Suppressor macrophage treated with lipopolysaccharide for 4 hours (primary cell): ENCODE measurements around the gene EDC3.
"Not testable (repeated sequence)": the region's sequence is repeated elsewhere in the genome, so short reads cannot be mapped to it uniquely, and the experiment has no call there.

ENCODE experiments used
- DNase-seq: peaks from one replicate; pipeline ENCODE4 v3.0.0-alpha.2; 2020

Gene EDC3

GRCh38 chr15:74695597-74696397 lies at the start of gene EDC3:
TSS of gene EDC3 (minus strand) at chr15:74696024. CDS start at chr15:74675124, 20,900 bp downstream.
- DNase-seq, result peak; percentile 92

- DNase-seq, result no peak
Observed at GRCh38 chr15:74742422-74742821, 46.6 kb upstream of the EDC3 start.

GRCh38 chr15:74738239-74738638 lies 42.4 kb upstream of the EDC3 start:
- peak; percentile 9 for DNase-seq

GRCh38 chr15:74735305-74735704 lies 39.5 kb upstream of the EDC3 start:
- DNase-seq, result no peak

GRCh38 chr15:74733269-74733668 lies 37.4 kb upstream of the EDC3 start:
- DNase-seq, result no peak

GRCh38 chr15:74732846-74733245 lies 37.0 kb upstream of the EDC3 start:
- no peak for DNase-seq

- no peak for DNase-seq
Observed at GRCh38 chr15:74730619-74731316, 34.9 kb upstream of the EDC3 start.

- not testable (repeated sequence) for DNase-seq
Observed at GRCh38 chr15:74729372-74729771, 33.5 kb upstream of the EDC3 start.

- not testable (repeated sequence) for DNase-seq
Observed at GRCh38 chr15:74728699-74729098, 32.9 kb upstream of the EDC3 start.

GRCh38 chr15:74727727-74728126 lies 31.9 kb upstream of the EDC3 start:
- DNase-seq, result no peak

GRCh38 chr15:74726774-74727164 lies 30.9 kb upstream of the EDC3 start:
- no peak for DNase-seq

GRCh38 chr15:74725845-74726773 lies 30.3 kb upstream of the EDC3 start:
- DNase-seq, result peak; percentile 27

GRCh38 chr15:74725225-74725774 lies 29.5 kb upstream of the EDC3 start, which contains the start of gene CYP1A1:
TSS of gene CYP1A1 (minus strand) at chr15:74725528. CDS start at chr15:74723097, 2,431 bp downstream.
- DNase-seq, result no peak

- DNase-seq, result no peak
Observed at GRCh38 chr15:74724570-74725224, 28.9 kb upstream of the EDC3 start.

GRCh38 chr15:74723754-74724334 lies 28.0 kb upstream of the EDC3 start:
- peak; percentile 17 for DNase-seq

GRCh38 chr15:74723187-74723586 lies 27.4 kb upstream of the EDC3 start:
- no peak for DNase-seq

GRCh38 chr15:74722591-74722990 lies 26.8 kb upstream of the EDC3 start:
- DNase-seq, result no peak

GRCh38 chr15:74716651-74717050 lies 20.8 kb upstream of the EDC3 start:
- DNase-seq, result peak; percentile 41

- peak; percentile 44 for DNase-seq
Observed at GRCh38 chr15:74712311-74712710, 16.5 kb upstream of the EDC3 start.

- DNase-seq, result no peak
Observed at GRCh38 chr15:74710319-74711094, 14.7 kb upstream of the EDC3 start.

GRCh38 chr15:74709892-74710291 lies 14.1 kb upstream of the EDC3 start:
- DNase-seq, result no peak
